Nephron (organoid): ENCODE measurements around the gene GMPR.

Experiments
- H3K27ac Mint-ChIP-seq, 3 experiments: 2 replicates each; pipeline ENCODE4 v1.8.0; 2020; ENCODE audit warnings: mixed read lengths in 3 of 3, mild to moderate bottlenecking in 2 of 3, moderate library complexity in 1 of 3
- H3K27me3 Mint-ChIP-seq: 2 replicates; pipeline ENCODE4 v1.8.0; 2021; ENCODE audit warnings: low read depth, mild to moderate bottlenecking, moderate library complexity, mixed read lengths
- H3K36me3 Mint-ChIP-seq: 2 replicates; pipeline ENCODE4 v1.8.0; 2020; ENCODE audit warnings: low read depth, mixed read lengths
- H3K4me1 Mint-ChIP-seq: 2 replicates; pipeline ENCODE4 v1.8.0; 2020; ENCODE audit warnings: mixed read lengths
- H3K4me3 Mint-ChIP-seq, 3 experiments: 2 replicates each; pipeline ENCODE4 v1.8.0; 2020; ENCODE audit warnings: mild to moderate bottlenecking in 3 of 3, mixed read lengths in 3 of 3, moderate library complexity in 2 of 3
- H3K9me3 Mint-ChIP-seq: 2 replicates; pipeline ENCODE4 v1.8.0; 2020; ENCODE audit warnings: mixed read lengths
- CTCF ChIP-seq, 3 experiments: fragments of 200-600 bp; sonication (generic); IDR thresholded peaks; one replicate each; pipeline ENCODE4 v1.5.0; 2021; ENCODE audit warnings: antibody characterized with exemption in 3 of 3; ENCODE audit not compliant: unreplicated experiment in 3 of 3

Gene GMPR

DNA sequence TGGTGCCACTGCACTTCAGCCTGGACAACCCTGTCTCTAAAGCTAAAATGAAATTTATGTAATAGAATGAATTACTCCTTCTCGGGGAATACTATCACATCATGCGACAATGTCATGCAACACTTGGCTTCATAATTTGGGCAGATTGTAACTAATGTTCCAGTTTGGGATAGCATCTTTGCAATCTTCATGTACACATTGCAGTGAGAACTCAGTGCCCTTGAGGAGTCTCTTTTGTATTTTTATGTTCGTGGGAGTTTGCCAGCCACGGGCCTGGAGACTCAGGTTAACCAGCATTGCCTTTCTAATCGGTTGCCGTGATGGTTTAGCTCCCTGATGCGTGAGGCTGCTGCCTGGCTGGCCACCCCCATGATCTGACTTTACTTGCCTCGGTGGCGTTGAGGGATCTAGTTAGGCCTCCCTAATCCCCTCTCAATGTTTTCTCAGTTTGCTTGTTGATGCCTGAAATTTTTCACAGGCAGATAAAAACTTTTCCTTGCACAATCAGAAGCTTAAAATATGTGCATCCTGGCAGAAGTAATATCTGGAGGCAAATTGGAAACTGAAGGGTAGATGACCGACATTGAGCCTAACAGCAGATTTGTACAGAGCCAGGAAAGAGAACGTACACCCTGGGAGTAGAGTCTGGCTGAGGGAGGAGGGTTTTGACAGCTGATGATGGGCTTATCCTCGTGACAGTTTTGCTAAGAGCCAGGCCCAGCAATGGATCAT, 2.4 kb downstream of the GMPR start:
- H3K27me3 Mint-ChIP-seq = peaks cover 27% of the 10 kb centered on the region
- peaks cover 72% of the 10 kb centered on the region for H3K4me1 Mint-ChIP-seq
- peak overlapping the region; percentile 1 to 52 (median 15) for H3K4me3 Mint-ChIP-seq
- H3K27ac Mint-ChIP-seq = no peak overlapping the region
- H3K9me3 Mint-ChIP-seq = no peaks in the 10 kb centered on the region
- no peak for TF ChIP-seq CTCF (IDR thresholded peaks at IDR 0.05; ENCODE audit: unreplicated experiment in 3 of 3)
- no peaks in the 10 kb centered on the region for H3K36me3 Mint-ChIP-seq

DNA sequence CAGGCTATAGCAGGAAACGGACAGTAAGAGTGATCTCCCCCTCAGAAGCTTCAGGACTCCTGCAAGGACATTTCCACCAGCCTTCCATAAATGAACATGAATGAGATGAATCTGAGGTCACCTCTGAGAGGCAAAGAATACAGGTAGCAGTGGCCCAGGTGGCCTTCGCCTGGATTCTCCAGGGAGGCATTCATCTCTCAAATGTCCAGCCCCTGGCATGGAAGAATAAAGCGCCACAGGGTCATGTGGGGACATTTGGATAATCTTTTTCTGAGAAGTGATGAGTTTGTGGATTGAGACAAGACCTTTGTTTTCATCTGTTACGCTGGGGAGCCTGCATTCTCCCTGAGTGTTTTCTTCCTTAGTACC, 2.9 kb downstream of the GMPR start:
- Mint-ChIP-seq H3K9me3 (no peaks in the 10 kb centered on the region), H3K4me1 (peaks cover 72% of the 10 kb centered on the region), H3K36me3 (no peaks in the 10 kb centered on the region)

GRCh38 chr6:16243055-16243454, 4.7 kb downstream of the GMPR start:
- Mint-ChIP-seq H3K27ac (peak overlapping the region in 1 of 3 experiments; percentile 41), H3K4me1 (peaks cover 67% of the 10 kb centered on the region), H3K4me3 (no peak overlapping the region), H3K36me3 (no peaks in the 10 kb centered on the region), H3K27me3 (peaks cover 38% of the 10 kb centered on the region), H3K9me3 (no peaks in the 10 kb centered on the region)
- TF ChIP-seq CTCF (IDR thresholded peaks at IDR 0.05; ENCODE audit: unreplicated experiment in 3 of 3) = no peak

More for the DNA sequence above, 2.9 kb downstream of the GMPR start:
- H3K27me3 Mint-ChIP-seq = peaks cover 31% of the 10 kb centered on the region
- H3K27ac Mint-ChIP-seq = no peak overlapping the region
- TF ChIP-seq CTCF (IDR thresholded peaks at IDR 0.05; ENCODE audit: unreplicated experiment in 3 of 3) = no peak
- peak overlapping the region; percentile 1 to 52 (median 15) for H3K4me3 Mint-ChIP-seq

DNA sequence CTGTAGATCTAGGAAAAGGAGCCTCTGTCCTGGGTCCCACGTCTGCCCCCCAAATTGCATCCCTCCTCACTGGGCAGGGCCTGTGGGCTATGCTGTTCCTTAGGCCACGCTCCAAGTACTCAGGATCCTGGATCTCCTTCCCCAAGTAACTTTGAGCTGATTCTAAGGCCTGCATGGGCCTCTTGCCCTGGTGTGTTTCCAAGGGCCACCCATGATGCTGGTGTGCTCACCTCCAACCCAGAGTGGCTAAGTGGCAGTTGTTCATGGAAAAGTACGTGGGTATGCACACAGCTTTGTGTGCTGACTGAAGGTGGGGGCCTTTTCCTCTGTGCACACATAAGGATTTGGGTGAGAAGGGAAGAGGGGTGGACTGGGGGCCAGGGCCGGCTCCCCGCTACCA, 5.3 kb downstream of the GMPR start:
- H3K4me1 Mint-ChIP-seq = peaks cover 71% of the 10 kb centered on the region
- no peaks in the 10 kb centered on the region for H3K36me3 Mint-ChIP-seq
- H3K27ac Mint-ChIP-seq = peak overlapping the region in 1 of 3 experiments; percentile 41
- no peak for TF ChIP-seq CTCF (IDR thresholded peaks at IDR 0.05; ENCODE audit: unreplicated experiment in 3 of 3)
- no peaks in the 10 kb centered on the region for H3K9me3 Mint-ChIP-seq
- no peak overlapping the region for H3K4me3 Mint-ChIP-seq
- H3K27me3 Mint-ChIP-seq = peaks cover 36% of the 10 kb centered on the region

DNA sequence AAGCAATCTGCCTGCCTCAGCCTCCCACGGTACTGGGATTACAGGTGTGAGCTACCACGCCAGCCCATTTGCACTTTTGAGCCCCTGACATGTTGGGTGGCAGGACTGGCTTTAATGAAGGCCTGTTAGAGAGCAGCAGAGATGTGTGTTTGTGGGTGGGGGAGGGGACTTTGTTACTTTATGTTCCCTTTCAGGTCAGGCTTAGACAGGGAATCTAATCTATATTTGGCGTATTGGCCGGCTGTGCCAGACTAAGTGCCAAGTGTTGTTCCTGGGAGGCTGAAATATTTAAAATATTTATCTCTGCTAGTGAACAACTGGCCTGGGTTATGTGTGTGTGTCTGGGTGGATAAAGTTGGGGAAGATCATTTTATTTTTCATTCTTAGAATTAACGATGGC, 6.1 kb downstream of the GMPR start:
- Mint-ChIP-seq H3K9me3 (no peaks in the 10 kb centered on the region), H3K27me3 (peaks cover 31% of the 10 kb centered on the region), H3K4me1 (peaks cover 66% of the 10 kb centered on the region), H3K36me3 (no peaks in the 10 kb centered on the region), H3K27ac (peak overlapping the region; percentile 25 to 85 (median 59)), H3K4me3 (peak overlapping the region in 2 of 3 experiments; percentile 1 to 16)
- no peak for TF ChIP-seq CTCF (IDR thresholded peaks at IDR 0.05; ENCODE audit: unreplicated experiment in 3 of 3)
